MM.1S (cell line): ENCODE data around the gene LSM10.

Experiments
- DNase-seq: peaks from one replicate; pipeline ENCODE4 v3.0.0-alpha.2; 2015
- H2AFZ ChIP-seq: fragments of 300-600 bp; sonication (generic); 2 replicates; pipeline ENCODE4 v1.6.0; 2016; ENCODE audit warnings: antibody characterized with exemption, low read length
- H3F3A ChIP-seq: fragments of 300-600 bp; sonication (generic); 2 replicates; pipeline ENCODE4 v1.6.1; 2016; ENCODE audit warnings: mild to moderate bottlenecking, antibody characterized with exemption, low read length, moderate library complexity, mixed read lengths; ENCODE audit not compliant: insufficient read depth
- H3K27ac ChIP-seq: fragments of 300-600 bp; sonication (generic); 2 replicates; pipeline ENCODE4 v1.5.1; 2016; ENCODE audit warnings: mild to moderate bottlenecking, low read length
- H3K27me3 ChIP-seq: fragments of 300-600 bp; sonication (generic); replicated peaks from 2 replicates; pipeline ENCODE4 v1.6.0; 2016; ENCODE audit warnings: low read length; ENCODE audit not compliant: insufficient read depth
- H3K36me3 ChIP-seq: fragments of 300-600 bp; sonication (generic); replicated peaks from 2 replicates; pipeline ENCODE4 v1.6.1; 2016; ENCODE audit warnings: mild to moderate bottlenecking, low read length, mixed read lengths; ENCODE audit not compliant: insufficient read depth
- H3K4me1 ChIP-seq: fragments of 300-600 bp; sonication (generic); 2 replicates; pipeline ENCODE4 v1.6.1; 2016; ENCODE audit warnings: low read length, mixed read lengths
- H3K4me2 ChIP-seq: fragments of 300-600 bp; sonication (generic); 2 replicates; pipeline ENCODE4 v1.6.0; 2016; ENCODE audit warnings: low read depth, low read length
- H3K4me3 ChIP-seq: fragments of 300-600 bp; sonication (generic); 2 replicates; pipeline ENCODE4 v1.5.1; 2016; ENCODE audit warnings: low read length, mixed read lengths
- H3K79me2 ChIP-seq: fragments of 300-600 bp; sonication (generic); 2 replicates; pipeline ENCODE4 v1.6.1; 2016; ENCODE audit warnings: mixed run types, low read length, mixed read lengths
- H3K9ac ChIP-seq: fragments of 300-600 bp; sonication (generic); 2 replicates; pipeline ENCODE4 v1.6.1; 2016; ENCODE audit warnings: low read length, mixed read lengths
- H3K9me2 ChIP-seq: fragments of 300-600 bp; sonication (generic); replicated peaks from 2 replicates; pipeline ENCODE4 v1.6.1; 2016; ENCODE audit warnings: mild to moderate bottlenecking, low read length, mixed read lengths; ENCODE audit not compliant: insufficient read depth
- H3K9me3 ChIP-seq: fragments of 300-600 bp; sonication (generic); replicated peaks from 2 replicates; pipeline ENCODE4 v1.6.1; 2016; ENCODE audit warnings: mild to moderate bottlenecking, low read length, mixed read lengths; ENCODE audit not compliant: insufficient read depth
- H4K20me1 ChIP-seq: fragments of 300-600 bp; sonication (generic); 2 replicates; pipeline ENCODE4 v1.6.1; 2016; ENCODE audit warnings: mild to moderate bottlenecking, low read length, moderate library complexity, mixed read lengths; ENCODE audit not compliant: insufficient read depth
- EZH2 ChIP-seq: fragments of 300-600 bp; sonication (generic); optimal IDR thresholded peaks from 2 replicates; pipeline ENCODE3; 2017; ENCODE audit warnings: low read depth, mild to moderate bottlenecking, antibody characterized with exemption, low read length, mixed read lengths
- EZH2phosphoT487 ChIP-seq: fragments of 300-600 bp; sonication (generic); IDR thresholded peaks from 2 replicates; pipeline ENCODE4 v1.6.1; 2018; ENCODE audit warnings: antibody characterized with exemption, low read length
- TF ChIP-seq, protein P1 (sequence below): fragments of 300-600 bp; sonication (generic); IDR thresholded peaks from 2 replicates; pipeline ENCODE4 v1.5.1; 2016; ENCODE audit warnings: antibody characterized with exemption, low read length, mixed read lengths

The LSM10 gene

DNA sequence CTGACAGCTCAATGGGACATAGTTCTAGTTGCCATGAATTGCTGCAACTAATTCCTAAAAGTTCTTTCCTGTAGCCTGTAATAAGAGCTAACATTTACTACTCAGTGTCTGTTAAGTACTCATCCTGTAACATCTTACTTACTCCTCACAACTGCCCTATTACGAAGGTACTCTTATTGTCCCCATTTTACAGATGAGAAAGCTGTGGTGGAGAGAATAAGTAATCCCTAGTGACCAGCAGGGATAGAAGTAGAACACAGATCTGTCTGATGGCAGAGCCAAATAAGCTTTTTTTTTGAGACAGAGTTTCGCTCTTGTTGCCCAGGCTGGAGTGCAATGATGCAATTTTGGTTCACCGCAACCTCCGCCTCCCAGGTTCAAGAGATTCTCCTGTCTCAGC is 15.0 kb downstream of the LSM10 start:
- Histone ChIP-seq H3K4me2 (no peak overlapping the region), H3F3A (peaks cover 24% of the 10 kb centered on the region), H3K9me3 (no peaks in the 10 kb centered on the region), H3K79me2 (peaks cover 79% of the 10 kb centered on the region), H3K4me1 (peaks cover 19% of the 10 kb centered on the region), H4K20me1 (no peaks in the 10 kb centered on the region), H3K9me2 (no peaks in the 10 kb centered on the region), H3K27ac (no peak overlapping the region), H3K4me3 (no peak overlapping the region), H3K9ac (no peak overlapping the region), H3K27me3 (no peaks in the 10 kb centered on the region), H2AFZ (no peak overlapping the region), H3K36me3 (no peaks in the 10 kb centered on the region)
- TF ChIP-seq EZH2 (no peak), EZH2phosphoT487 (no peak)
- TF ChIP-seq, protein P1, sequence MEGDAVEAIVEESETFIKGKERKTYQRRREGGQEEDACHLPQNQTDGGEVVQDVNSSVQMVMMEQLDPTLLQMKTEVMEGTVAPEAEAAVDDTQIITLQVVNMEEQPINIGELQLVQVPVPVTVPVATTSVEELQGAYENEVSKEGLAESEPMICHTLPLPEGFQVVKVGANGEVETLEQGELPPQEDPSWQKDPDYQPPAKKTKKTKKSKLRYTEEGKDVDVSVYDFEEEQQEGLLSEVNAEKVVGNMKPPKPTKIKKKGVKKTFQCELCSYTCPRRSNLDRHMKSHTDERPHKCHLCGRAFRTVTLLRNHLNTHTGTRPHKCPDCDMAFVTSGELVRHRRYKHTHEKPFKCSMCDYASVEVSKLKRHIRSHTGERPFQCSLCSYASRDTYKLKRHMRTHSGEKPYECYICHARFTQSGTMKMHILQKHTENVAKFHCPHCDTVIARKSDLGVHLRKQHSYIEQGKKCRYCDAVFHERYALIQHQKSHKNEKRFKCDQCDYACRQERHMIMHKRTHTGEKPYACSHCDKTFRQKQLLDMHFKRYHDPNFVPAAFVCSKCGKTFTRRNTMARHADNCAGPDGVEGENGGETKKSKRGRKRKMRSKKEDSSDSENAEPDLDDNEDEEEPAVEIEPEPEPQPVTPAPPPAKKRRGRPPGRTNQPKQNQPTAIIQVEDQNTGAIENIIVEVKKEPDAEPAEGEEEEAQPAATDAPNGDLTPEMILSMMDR: no peak
- no peak for DNase-seq

DNA sequence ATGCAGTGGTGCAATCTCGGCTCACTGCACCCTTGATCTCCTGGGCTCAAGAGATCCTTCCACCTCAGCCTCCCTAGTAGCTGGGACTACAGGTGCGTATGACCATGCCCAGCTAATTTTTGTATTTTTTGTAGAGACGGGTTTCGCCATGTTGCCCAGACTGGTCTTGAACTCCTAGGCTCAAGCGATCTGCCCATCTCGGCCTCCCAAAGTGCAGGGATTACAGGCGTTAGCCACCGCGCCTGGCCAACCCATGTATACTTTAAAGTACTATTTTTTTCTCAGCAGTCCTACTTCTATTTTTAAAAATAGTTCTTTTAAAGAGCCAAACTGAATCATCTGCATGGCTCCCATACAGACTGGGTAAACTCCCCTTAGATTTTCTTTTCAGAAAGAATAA is 15.5 kb downstream of the LSM10 start:
- no peaks in the 10 kb centered on the region for H3K9me2 ChIP-seq

DNA sequence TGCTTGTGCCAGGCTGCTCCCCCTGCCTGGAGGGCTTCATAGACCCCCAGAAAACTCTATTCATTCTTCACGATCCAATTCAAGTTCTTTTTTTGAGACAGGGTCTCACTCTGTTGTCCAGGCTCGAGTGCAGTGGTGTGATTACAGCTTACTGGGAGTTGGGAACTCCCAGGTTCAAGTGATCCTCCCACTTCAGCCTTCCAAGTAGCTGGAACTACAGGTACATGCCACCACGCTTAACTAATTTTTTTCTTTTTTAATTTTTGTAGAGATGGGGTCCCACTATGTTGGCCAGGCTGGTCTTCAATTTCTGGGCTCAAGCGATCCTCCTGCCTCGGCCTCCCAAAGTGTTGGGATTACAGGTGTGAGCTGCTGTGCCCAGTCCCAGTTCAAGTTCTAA is 16.3 kb downstream of the LSM10 start:
- TF ChIP-seq, protein P1: no peak
- TF ChIP-seq EZH2: no peak
- no peak for TF ChIP-seq EZH2phosphoT487
- Histone ChIP-seq H3F3A (peaks cover 15% of the 10 kb centered on the region), H3K9me2 (no peaks in the 10 kb centered on the region), H3K36me3 (no peaks in the 10 kb centered on the region), H3K9ac (no peak overlapping the region), H3K79me2 (peaks cover 90% of the 10 kb centered on the region), H2AFZ (no peak overlapping the region), H3K4me2 (no peak overlapping the region), H3K4me1 (peaks cover 9% of the 10 kb centered on the region), H3K27ac (no peak overlapping the region), H3K27me3 (no peaks in the 10 kb centered on the region), H3K9me3 (no peaks in the 10 kb centered on the region), H3K4me3 (no peak overlapping the region), H4K20me1 (no peaks in the 10 kb centered on the region)
- no peak for DNase-seq

More for the DNA sequence above, 15.5 kb downstream of the LSM10 start:
- H3K27me3 ChIP-seq: no peaks in the 10 kb centered on the region
- TF ChIP-seq, protein P1: no peak
- TF ChIP-seq EZH2: no peak
- TF ChIP-seq EZH2phosphoT487: no peak
- peaks cover 82% of the 10 kb centered on the region for H3K79me2 ChIP-seq
- no peaks in the 10 kb centered on the region for H3K36me3 ChIP-seq
- no peaks in the 10 kb centered on the region for H4K20me1 ChIP-seq
- peaks cover 15% of the 10 kb centered on the region for H3K4me1 ChIP-seq
- no peak overlapping the region for H3K27ac ChIP-seq
- DNase-seq: no peak
- no peak overlapping the region for H3K4me2 ChIP-seq
- no peaks in the 10 kb centered on the region for H3K9me3 ChIP-seq
- H2AFZ ChIP-seq: no peak overlapping the region
- H3K4me3 ChIP-seq: no peak overlapping the region
- no peak overlapping the region for H3K9ac ChIP-seq
- H3F3A ChIP-seq: peaks cover 23% of the 10 kb centered on the region

DNA sequence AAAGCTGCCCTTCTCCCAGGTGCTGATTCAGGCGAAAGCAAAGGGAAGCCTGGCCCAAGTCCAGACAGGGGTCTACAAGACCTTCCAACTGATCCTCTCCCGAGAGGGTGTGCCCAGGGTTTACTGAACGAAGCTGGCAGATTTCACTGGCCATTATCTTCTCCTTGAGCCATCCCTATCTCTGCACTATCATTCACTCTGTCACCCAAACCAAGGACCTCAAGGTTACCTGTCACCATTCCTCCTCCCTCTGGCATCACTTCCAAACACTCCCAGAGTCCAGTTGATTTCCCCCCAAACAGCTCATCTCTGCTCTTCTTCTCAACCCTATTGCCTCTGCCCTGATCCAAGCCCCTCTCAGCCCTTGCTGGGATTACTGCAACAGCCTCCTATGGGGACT is 16.9 kb downstream of the LSM10 start:
- no peaks in the 10 kb centered on the region for H3K27me3 ChIP-seq
- H3K36me3 ChIP-seq: no peaks in the 10 kb centered on the region
- H3F3A ChIP-seq: peaks cover 11% of the 10 kb centered on the region
- TF ChIP-seq EZH2phosphoT487: no peak
- TF ChIP-seq, protein P1: no peak
- no peaks in the 10 kb centered on the region for H4K20me1 ChIP-seq
- H3K9me2 ChIP-seq: no peaks in the 10 kb centered on the region
- H3K4me2 ChIP-seq: no peak overlapping the region
- H3K9ac ChIP-seq: no peak overlapping the region
- DNase-seq: no peak
- H3K79me2 ChIP-seq: peaks cover 96% of the 10 kb centered on the region
- H3K4me3 ChIP-seq: no peak overlapping the region
- no peak overlapping the region for H2AFZ ChIP-seq
- no peak overlapping the region for H3K27ac ChIP-seq
- H3K4me1 ChIP-seq: peaks cover 9% of the 10 kb centered on the region
- H3K9me3 ChIP-seq: no peaks in the 10 kb centered on the region
